NCI-H1048 (cell line): Measurements from ENCODE around the gene PHF21A.

Source experiments
- DNase-seq: peaks from one replicate; lab custom pipeline; 2025; lab: John Stamatoyannopoulos, UW

The PHF21A gene

DNA sequence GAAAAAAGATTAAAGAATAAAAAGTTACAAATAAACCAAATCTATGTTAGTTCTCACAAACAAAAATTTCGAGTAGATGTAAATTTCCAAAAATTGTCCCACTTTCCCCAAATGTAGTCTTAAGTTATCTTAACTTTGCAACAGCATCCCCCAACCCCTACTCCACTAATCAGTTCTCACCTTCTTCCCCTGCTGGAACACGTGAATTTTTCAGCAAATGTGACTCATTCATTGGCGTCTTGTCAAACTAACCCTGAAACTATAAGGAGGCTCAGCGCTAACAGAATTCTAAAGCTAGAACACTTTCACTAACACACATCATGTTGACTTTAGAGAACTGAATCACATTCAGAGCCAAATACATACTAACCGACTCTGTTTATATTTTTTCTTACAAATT, 46.1 kb downstream of the PHF21A start:
- DNase-seq, result no peak

DNA sequence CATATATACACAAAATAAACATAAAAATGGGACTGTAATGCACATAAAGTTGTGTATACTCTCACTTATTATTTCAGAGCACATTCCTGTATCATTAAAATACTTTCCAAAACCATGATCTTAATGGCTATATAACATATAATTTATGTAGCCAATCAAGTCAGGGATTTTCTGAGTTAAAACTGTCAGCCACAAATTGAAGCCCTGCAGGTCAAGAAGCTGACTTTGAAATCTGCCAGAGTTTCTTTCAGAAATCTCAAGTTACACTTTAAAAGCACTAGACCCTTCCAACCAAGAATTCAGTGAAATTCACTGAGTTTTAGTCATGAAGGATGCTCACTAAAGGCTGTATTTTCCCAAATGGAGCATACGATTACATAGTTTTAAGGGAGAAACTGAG, 47.6 kb downstream of the PHF21A start:
- no peak for DNase-seq

GRCh38 chr11:46072172-46072964, 48.9 kb downstream of the PHF21A start:
- DNase-seq, result no peak

GRCh38 chr11:46071091-46071490, 50.2 kb downstream of the PHF21A start:
- no peak for DNase-seq

GRCh38 chr11:46069595-46069994, 51.7 kb downstream of the PHF21A start:
- no peak for DNase-seq

- DNase-seq, result no peak
Observed at GRCh38 chr11:46066335-46066734, 54.9 kb downstream of the PHF21A start.

DNA sequence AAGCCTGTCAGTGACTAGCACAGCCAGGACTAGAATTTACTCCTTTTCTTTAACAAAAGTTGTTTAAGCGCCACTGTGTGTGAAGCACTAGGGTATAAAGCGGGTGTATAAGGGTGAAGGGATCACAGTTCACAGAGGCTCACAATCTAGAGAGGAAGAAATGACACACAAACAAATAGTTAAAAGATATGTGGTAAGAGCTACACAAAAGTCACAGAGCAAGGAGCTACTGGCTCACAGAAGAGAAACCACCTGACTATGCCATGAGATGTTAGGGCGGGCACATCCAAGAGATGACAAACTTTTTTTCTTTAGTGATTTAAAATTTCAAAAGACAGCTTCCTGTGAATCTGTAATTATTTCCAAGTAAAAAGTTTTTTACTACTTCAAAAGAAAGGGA, 55.6 kb downstream of the PHF21A start:
- DNase-seq, result no peak

DNA sequence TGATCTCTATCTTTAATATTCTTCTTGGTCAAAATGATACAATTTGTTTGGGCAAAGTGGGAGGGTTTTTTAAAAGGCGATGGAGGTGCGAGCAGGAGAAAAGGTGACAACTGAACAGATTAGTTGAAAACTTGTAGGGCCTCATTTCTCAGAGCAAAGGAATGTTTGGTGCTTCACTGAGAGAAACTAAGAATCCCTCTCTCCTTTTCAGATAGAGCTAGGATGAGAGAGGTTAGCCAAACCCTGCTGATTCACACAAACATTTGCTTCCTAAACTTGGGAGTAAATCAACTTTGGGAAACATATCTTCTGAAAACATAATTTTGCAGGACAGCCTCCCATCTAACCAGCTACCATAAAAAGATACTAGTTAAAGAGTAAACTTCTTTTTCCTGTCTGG, 57.0 kb downstream of the PHF21A start:
- DNase-seq, result no peak

DNA sequence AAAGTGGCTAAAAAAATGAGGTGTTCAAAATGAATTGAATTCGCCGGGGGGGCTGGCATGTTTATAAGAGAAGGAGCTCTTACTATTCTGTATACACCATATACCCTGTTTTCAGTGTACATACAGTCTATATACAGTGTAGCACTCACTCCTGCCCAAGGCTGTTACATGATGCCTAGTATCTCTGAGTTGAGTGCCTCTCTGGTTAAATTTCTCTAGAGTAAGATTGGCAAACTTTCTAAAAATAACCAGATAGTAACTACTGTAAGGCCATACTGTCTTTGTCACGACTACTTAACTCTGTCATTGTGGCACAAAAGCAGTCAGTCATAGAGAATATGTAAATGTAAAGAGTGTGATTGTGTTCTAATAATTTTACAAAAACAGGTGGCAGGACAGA, 58.1 kb downstream of the PHF21A start:
- DNase-seq, result no peak

DNA sequence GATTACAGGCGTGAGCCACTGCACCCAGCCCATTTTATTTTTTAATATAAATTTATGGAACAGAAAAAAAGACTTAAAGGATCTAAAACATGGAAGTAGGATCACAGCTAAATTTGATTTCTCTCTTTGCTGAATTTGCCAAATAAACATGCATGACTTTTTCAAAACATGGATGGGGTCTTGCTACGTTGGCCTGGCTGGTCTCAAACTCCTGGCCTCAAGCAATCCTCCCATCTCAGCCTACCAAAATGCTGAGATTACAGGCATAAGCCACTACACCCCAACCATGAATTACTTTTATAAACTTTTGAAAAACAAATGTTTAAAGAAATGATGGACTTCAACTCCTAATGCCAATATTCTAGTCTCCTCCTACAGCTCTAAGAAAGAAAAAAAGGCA, 61.2 kb downstream of the PHF21A start:
- no peak for DNase-seq

DNA sequence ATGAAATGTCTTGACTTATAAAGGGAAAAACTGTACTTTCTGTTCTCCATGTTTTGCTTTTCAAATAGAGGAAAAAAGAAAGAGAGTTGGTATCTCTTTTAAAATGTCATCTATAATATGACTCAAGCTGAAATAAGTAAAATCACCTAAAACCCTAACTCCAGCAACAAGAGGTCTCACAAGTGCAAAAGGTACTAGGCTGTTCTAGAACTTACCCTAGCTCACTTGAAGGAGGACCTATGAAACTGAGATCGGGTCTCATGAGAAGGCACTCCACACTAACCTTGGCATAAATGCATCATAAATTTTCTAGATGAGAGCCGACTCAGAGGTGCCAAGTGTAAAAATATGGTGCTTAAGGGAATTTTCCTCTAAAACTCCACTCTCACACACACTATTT, 63.8 kb downstream of the PHF21A start:
- no peak for DNase-seq

DNA sequence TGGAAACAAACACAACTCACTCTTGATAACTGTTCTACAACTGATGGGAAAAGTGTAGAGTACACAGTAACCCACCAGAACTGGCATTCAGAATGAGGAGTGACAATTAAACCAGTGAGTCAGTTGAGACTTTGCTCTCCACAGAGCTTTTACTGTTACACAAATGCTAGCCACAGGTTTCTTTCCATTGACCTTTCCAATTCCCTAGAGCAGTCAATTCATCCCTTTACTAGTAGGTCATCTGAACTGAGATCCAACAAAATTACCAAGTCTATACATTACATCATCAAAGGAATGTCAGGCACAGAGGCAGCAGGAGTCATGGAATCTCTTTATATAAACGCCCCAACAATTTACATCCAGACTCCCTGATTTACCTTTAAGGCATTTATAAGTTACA, 65.9 kb downstream of the PHF21A start:
- no peak for DNase-seq

- DNase-seq, result no peak
Observed at GRCh38 chr11:46051102-46051501, 70.2 kb downstream of the PHF21A start.

GRCh38 chr11:46050662-46051061, 70.6 kb downstream of the PHF21A start:
- no peak for DNase-seq

- DNase-seq, result no peak
Observed at GRCh38 chr11:46050003-46050461, 71.2 kb downstream of the PHF21A start.

DNA sequence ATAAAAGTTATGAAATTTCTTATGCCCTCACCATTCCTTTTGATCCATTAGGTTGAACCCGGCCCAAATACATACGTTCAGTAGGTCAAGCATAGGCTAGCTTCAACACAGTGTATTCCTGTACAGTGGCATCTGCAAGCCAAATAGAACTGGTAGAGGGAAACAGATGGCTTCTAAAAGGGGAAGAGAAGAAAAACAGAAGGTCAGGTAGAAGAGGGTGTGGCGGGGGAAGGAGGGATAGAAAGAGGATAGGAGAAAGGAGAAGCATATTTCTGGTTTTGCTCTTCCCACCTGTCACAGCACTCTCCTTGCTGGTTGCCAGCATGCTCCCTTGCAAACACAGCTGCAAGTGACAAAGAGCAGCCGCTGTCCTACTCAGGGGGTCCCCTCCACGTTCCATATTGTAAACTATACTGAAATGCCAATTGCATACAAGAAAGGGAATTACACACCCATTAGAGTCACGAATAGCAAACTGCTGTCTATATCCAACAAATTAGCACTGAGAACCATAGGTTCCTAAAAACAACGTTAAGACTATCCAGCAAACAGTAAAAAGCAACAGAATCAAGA, 71.8 kb downstream of the PHF21A start:
- no peak for DNase-seq

DNA sequence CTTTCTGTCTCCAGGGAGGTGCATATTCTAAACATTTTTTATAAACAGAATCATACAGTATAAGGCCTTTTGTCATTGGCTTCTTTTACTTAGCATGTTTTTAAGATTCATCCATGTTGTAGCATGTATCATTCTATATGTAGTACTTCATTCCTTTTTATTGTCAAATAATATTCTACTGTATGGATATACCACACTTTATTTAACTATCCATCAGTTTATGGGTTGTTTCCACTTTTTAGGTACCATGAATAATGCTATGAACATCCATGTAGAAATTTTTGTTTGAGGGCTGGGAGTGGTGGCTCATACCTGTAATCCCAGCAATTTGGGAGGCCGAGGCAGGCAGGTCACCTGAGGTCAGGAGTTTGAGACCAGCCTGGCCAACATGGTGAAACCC, 73.1 kb downstream of the PHF21A start:
- no peak for DNase-seq

- no peak for DNase-seq
Observed at GRCh38 chr11:46047520-46047919, 73.7 kb downstream of the PHF21A start.

GRCh38 chr11:46045811-46046210, 75.4 kb downstream of the PHF21A start:
- no peak for DNase-seq

GRCh38 chr11:46044601-46045000, 76.7 kb downstream of the PHF21A start:
- DNase-seq, result no peak

DNA sequence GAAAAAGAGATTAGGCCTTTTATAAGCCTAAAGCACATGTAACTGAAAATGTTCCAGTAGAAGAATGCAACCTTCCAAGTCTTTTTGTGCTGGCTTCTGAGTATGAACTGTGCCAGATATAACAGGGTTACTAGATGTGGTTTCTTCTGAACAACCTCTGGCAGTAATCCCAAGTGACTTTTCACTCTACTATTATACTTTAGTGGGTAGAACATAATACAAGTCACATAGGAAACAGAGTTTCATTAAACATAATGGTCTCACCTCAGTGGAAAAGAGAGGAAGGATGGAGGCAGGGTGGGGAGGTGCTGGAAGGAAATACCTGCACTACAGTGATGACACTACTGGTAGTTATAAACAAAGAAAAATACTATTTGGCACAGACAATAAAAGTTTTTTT, 81.3 kb downstream of the PHF21A start:
- no peak for DNase-seq

GRCh38 chr11:46038529-46038928, 82.7 kb downstream of the PHF21A start:
- DNase-seq, result no peak

DNA sequence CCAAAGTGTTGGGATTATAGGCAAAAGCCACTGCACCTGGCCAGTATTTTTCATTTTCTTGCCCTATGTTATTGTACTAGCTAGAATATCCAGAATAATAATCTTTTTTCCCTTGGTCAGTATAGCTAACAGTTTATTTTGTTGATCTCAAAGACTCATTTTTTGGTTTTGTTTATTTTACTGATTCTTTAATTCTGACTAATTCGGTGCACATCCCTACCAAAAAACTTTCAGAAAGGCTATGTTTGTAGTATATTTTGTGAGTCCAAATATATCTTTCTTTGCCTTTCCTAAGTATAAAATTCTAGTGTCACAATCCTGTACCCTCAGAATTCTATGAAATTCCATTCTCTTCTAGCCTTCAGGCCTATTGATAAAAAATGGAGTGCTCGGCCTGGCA, 84.3 kb downstream of the PHF21A start:
- DNase-seq, result no peak

DNA sequence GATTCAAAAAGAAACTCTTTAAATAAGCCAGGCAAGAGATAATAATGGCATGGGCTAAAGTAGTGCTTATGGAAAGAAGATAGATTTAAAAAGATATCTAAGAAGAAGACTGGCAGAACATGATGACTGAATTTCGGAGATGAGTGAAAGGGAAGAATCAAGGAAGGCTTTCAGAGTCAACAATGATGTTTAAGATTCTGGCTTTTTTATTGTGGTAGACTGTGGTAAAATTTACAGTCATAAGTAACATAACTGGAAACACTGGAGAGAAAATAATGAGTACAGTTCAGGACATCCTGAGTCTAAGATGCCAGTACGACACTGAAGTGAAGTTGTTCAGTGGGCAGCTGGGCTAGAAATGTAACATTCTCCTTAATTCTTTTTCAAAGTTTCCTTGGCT, 85.2 kb downstream of the PHF21A start:
- no peak for DNase-seq
